Epidermal melanocyte (primary cell): ENCODE measurements around the gene TSLP.
A peak's percentile ranks its signal among the peaks of the same experiment; 100 is the strongest.

Source experiments
- DNase-seq: peaks from one replicate; pipeline ENCODE4 v3.0.0; 2011; ENCODE audit warnings: low spot score; ENCODE audit not compliant: insufficient read length

Gene TSLP

DNA sequence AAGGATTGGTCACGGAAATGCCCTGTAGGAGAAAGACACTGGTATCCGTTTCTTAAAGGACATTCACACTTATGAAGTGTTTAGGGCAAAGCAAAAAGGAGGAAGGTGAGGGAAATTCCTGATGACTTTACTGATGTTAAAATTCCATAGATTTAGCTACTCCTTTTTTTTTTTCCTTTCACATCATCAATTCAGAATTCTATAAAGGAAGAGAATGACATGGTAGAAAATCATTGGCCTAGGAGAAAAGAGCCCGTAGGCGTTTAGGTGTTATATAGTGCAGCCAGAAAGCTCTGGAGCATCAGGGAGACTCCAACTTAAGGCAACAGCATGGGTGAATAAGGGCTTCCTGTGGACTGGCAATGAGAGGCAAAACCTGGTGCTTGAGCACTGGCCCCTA, at the start of gene TSLP:
Gene TSLP (plus strand): TSS at position 301 of the 400 bp plus-strand sequence. CDS start 178 bp downstream, outside the sequence.
- DNase-seq = no peak

DNA sequence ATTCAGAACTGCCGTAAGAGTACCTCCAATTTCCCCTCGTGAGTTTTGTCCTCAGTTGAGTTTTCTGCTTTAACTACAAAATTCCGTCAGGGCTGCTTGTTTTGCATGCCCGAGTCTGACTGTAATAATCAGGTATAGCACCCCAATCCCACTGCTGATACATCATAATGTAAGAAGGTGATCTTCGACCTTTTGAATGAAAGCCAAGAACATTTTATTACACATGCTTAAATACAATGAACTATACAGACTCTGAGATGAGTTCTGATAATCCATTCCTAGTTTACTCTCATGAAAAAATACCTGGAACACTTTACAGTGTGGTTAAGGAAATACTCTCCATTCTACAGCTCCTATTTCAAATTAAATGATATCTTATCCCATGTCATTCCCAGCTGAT, 49.2 kb upstream of the TSLP start:
- DNase-seq = no peak

DNA sequence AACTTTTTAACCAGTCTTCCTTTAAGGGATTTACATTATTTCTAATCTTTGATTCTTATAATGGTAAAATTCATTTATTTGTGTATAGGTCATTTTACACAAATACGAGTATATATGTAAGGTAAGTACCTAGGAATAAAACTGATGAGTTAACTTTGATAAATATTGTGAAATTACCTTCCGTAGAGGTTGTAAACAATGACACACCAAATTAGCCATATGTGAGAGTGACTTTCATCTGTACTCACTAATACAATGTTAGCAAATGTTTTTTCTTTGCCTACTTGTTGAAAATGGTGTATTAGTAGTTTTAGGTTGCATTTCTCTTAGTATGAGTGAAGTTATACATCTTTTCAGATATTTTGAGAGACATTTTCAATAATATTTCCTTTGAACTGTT, 42.6 kb upstream of the TSLP start:
- DNase-seq = no peak

GRCh38 chr5:111043712-111044506, 27.6 kb upstream of the TSLP start:
- DNase-seq = no peak

- DNase-seq = no peak
Observed at GRCh38 chr5:111058064-111058463, 13.4 kb upstream of the TSLP start.

- DNase-seq = no peak
Observed at GRCh38 chr5:111060169-111060568, 11.3 kb upstream of the TSLP start.

DNA sequence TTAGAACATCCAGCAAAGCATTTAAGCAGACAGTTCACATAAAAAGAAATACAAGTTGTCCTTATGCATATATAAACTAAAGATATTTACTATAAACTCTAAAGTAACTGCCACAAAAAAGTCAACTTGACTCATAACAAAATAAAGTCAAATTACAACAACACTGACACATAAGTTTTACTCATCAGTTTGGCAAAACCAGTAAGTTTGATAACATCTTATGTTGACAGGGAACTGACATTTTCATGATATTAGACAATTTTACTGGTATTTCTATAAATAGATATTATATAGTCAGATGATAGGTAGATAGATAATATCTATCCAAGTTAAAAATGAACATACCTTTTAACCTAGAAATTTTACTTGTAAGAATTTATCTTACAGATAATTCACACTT, 9.9 kb upstream of the TSLP start:
- no peak for DNase-seq

DNA sequence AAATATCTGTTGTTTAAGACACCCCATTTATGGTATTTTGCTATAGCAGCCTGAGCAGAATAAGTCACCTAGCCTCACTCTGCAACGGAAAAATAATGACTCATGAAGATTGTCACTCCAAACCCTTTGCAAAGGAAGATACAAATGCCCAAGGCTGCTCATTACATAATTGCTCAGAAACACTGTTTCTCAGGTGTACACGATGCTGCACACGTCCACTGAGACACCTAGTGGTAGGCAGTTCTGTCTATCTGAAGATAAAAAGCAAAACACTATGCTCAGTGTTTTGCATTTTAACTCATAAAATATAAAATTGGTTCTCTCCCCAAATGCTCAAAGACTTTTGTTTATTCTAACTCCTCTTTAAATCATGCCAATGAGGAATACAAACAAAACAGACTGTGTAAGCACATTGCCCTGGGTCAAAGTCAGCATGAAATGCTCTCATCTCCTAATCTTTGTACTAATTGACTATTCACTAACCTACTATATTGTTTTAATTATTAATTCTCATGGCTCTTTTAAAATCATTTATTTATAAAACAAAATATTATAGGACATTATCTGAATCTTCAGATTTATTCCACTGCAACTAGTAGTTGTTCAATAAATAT, 7.7 kb upstream of the TSLP start:
- no peak for DNase-seq

DNA sequence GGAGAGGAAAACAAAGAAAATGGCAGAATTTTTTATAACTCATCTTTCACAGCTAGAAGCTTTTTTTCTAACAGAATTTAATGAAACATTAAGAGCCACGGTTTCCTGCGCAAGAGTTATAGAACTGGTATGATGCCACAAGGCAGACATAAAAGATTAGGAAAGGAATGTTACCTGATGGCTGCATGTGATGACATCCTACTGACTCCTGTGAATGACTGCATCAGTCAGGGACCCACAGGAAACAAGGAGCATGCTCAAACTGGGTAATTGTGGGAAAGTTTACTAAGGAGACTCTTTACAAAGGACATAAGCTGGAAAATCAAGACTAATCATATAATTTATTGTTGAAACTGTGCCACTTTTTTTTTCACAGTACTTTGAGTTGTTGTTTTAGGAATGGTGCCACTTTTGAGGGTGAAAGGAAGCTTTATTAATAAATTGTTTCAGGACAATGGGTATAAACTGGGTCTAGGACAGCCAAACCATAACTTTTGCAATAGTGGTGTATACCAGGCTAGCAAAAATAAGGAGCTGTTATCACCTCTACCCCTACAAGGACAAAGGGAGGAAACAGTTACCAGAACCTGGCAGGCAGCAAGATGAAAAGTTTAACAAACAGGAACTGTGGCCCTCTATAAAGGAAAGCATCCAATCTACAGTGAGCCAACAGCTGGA, 5.1 kb upstream of the TSLP start:
- DNase-seq = no peak

- no peak for DNase-seq
Observed at GRCh38 chr5:111068213-111068612, 3.3 kb upstream of the TSLP start.

- no peak for DNase-seq
Observed at GRCh38 chr5:111069839-111070238, 1.7 kb upstream of the TSLP start.

GRCh38 chr5:111070272-111071134, 1.0 kb upstream of the TSLP start:
- DNase-seq = no peak

- DNase-seq = no peak
Observed at GRCh38 chr5:111072949-111073682, 1.6 kb downstream of the TSLP start.

- no peak for DNase-seq
Observed at GRCh38 chr5:111074244-111074643, 2.7 kb downstream of the TSLP start.

- DNase-seq = no peak
Observed at GRCh38 chr5:111075520-111075919, 4.0 kb downstream of the TSLP start.

DNA sequence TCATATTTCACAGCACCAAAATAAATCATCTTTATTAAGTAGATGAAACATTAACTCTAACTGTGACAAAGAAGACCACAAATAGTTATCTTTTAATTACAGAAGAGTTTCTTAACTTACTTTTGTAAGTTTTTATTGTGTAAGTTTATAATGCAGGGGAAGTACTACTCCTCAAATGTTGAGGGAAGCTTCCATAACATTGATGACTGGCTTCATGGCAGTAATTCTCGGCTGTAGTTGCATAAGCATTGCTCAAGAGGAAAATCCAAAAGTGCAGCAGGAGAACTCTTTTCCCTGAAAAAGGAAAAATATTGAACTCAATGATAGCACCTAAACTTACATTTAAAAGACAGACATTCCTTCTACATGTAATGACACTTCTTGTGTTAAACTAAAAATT, 4.6 kb downstream of the TSLP start:
- no peak for DNase-seq

DNA sequence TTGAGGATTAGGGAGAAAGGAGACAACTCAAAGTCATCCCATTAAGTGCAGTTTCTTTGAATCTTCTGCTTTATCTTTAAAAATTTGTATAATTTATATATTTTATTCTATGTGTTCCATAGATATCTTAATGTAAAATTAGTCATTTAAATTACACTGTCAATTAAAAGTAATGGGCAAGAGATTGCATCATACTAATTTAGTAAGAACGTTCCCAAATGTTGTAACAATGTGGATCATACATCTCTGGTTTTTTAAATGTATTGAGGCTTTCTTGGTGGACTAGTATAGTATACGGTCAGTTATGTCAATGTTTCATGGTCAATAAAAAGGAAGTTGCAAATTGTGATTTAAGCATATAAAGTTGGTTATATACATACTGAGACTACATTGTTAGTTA, 6.2 kb downstream of the TSLP start:
- no peak for DNase-seq

- no peak for DNase-seq
Observed at GRCh38 chr5:111079846-111080245, 8.3 kb downstream of the TSLP start.

GRCh38 chr5:111083323-111083722, 11.8 kb downstream of the TSLP start:
- no peak for DNase-seq

DNA sequence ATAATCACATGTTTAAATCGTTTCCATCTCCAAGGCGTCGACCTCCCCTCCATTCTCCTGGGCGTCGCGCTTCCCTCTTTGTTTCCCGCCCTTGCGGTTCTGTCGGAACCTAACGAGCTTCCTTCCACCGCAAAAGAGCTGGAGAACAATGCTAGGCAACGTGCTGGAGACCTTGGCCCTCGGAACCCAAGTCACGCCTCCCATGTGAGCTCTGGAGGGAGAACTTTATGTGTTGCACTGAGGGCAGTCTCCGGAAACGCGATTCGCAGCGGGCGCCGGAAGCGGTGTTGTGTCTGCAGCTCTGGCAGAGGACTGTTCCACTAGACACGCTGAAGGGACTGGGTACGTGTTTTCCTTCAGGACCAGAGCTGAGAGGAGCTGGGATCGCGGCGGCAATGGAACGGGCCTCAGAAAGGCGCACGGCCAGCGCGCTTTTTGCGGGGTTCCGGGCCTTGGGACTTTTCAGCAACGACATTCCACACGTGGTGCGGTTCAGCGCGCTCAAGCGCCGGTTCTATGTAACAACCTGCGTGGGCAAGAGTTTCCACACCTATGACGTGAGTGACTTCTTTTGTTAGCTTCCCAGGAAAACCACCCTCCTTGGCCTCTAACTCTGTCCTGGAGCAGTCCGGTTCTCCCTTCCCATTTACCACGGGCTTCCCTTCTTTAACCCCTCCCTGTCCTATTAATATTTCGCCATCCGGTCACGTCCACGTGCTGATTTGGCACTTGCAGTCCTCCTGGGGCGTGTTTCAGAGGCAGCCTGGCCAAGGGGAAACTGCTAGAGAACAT, 20.7 kb downstream of the TSLP start, which contains the start of gene WDR36:
Gene WDR36 (plus strand): TSS at position 287 of the 792 bp plus-strand sequence. CDS start 109 bp downstream, at position 396.
- DNase-seq = peak; percentile 72
